Measurements from ENCODE around the gene CERS1. TPM values are rescaled to one million over a fixed set of nuclear protein-coding genes. Genes with fewer than 3 reads are reported as not detected.

The CERS1 gene
- total RNA-seq, 1 donor from 2014 or later, result not detected

- H3K4me3 ChIP-seq, result no peak overlapping the region
- no peaks in the 10 kb centered on the region for H3K9me3 ChIP-seq
- TF ChIP-seq CTCF (IDR thresholded peaks at IDR 0.05), result no peak
- intact Hi-C loops (cut with DNase I), result no loop called here
- H3K4me1 ChIP-seq, result no peaks in the 10 kb centered on the region
- DNase-seq, result no peak
- no peaks in the 10 kb centered on the region for H3K36me3 ChIP-seq
- no peak for ATAC-seq
- no peaks in the 10 kb centered on the region for H3K27me3 ChIP-seq (ENCODE audit: low read depth)
- no peak overlapping the region for H3K27ac ChIP-seq
These were observed 14.5 kb downstream of the CERS1 start for GRCh38 chr19:18881491-18881890.

GRCh38 chr19:18879579-18880373 lies 16.2 kb downstream of the CERS1 start:
- H3K27ac ChIP-seq, result no peak overlapping the region
- no peaks in the 10 kb centered on the region for H3K9me3 ChIP-seq
- no peaks in the 10 kb centered on the region for H3K36me3 ChIP-seq
- DNase-seq (peak; percentile 50), ATAC-seq (peak; percentile 51 to 54)
- no peak overlapping the region for H3K4me3 ChIP-seq
- TF ChIP-seq CTCF (IDR thresholded peaks at IDR 0.05), result no peak
- no peaks in the 10 kb centered on the region for H3K4me1 ChIP-seq
- no peaks in the 10 kb centered on the region for H3K27me3 ChIP-seq (ENCODE audit: low read depth)
- intact Hi-C loops (cut with DNase I), result no loop called here

- H3K27me3 ChIP-seq (ENCODE audit: low read depth), result no peaks in the 10 kb centered on the region
- TF ChIP-seq CTCF (IDR thresholded peaks at IDR 0.05), result no peak
- H3K27ac ChIP-seq, result no peak overlapping the region
- H3K36me3 ChIP-seq, result no peaks in the 10 kb centered on the region
- intact Hi-C loops (cut with DNase I), result no loop called here
- no peak overlapping the region for H3K4me3 ChIP-seq
- H3K9me3 ChIP-seq, result no peaks in the 10 kb centered on the region
- ATAC-seq (peak; percentile 7 to 10), DNase-seq (peak; percentile 39)
- H3K4me1 ChIP-seq, result no peaks in the 10 kb centered on the region
These were observed 16.9 kb downstream of the CERS1 start for GRCh38 chr19:18878858-18879578.

- Histone ChIP-seq H3K9me3 (no peaks in the 10 kb centered on the region), H3K4me3 (no peak overlapping the region), H3K27ac (no peak overlapping the region), H3K27me3 (ENCODE audit: low read depth) (no peaks in the 10 kb centered on the region), H3K36me3 (no peaks in the 10 kb centered on the region), H3K4me1 (no peaks in the 10 kb centered on the region)
- DNase-seq (no peak), ATAC-seq (no peak)
- intact Hi-C loops (cut with DNase I), result no loop called here
- TF ChIP-seq CTCF (IDR thresholded peaks at IDR 0.05), result no peak
These were observed 17.7 kb downstream of the CERS1 start for GRCh38 chr19:18878058-18878797.

- no peak for ATAC-seq
- no peaks in the 10 kb centered on the region for H3K27me3 ChIP-seq (ENCODE audit: low read depth)
- H3K9me3 ChIP-seq, result no peaks in the 10 kb centered on the region
- TF ChIP-seq CTCF (IDR thresholded peaks at IDR 0.05), result no peak
- no peaks in the 10 kb centered on the region for H3K36me3 ChIP-seq
- H3K27ac ChIP-seq, result no peak overlapping the region
- H3K4me3 ChIP-seq, result no peak overlapping the region
- intact Hi-C loops (cut with DNase I), result no loop called here
- no peaks in the 10 kb centered on the region for H3K4me1 ChIP-seq
- DNase-seq, result no peak
These were observed 19.1 kb downstream of the CERS1 start for GRCh38 chr19:18876865-18877264.
